ENCODE data around the gene C1orf105. TPM values are rescaled to one million over a fixed set of nuclear protein-coding genes. Genes with fewer than 3 reads are reported as not detected.

Gene C1orf105
- total and polyA plus RNA-seq, 2 donors from 2014 or later = not detected

DNA sequence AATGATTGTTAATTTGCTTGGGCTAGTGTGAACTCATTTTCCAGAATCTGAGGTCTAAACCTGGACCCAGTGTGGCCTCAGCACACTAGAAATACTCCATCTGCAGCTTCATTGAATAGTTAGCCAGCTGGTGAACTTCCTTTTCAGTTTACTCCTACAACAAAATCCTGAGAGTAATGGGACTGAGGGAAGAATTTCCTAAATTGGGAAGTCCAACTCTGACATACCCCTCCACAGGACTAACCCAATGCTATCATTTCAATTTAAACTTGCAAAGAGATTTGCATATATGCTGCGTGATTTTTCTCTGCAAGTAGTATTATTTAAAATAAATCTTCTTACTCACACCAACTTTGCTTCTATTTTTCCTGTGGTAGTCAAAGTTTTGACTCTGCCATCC lies 51.2 kb downstream of the C1orf105 start:
- intact Hi-C loops (cut with DNase I) = no loop called here
- TF ChIP-seq, protein P1, sequence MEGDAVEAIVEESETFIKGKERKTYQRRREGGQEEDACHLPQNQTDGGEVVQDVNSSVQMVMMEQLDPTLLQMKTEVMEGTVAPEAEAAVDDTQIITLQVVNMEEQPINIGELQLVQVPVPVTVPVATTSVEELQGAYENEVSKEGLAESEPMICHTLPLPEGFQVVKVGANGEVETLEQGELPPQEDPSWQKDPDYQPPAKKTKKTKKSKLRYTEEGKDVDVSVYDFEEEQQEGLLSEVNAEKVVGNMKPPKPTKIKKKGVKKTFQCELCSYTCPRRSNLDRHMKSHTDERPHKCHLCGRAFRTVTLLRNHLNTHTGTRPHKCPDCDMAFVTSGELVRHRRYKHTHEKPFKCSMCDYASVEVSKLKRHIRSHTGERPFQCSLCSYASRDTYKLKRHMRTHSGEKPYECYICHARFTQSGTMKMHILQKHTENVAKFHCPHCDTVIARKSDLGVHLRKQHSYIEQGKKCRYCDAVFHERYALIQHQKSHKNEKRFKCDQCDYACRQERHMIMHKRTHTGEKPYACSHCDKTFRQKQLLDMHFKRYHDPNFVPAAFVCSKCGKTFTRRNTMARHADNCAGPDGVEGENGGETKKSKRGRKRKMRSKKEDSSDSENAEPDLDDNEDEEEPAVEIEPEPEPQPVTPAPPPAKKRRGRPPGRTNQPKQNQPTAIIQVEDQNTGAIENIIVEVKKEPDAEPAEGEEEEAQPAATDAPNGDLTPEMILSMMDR (IDR thresholded peaks at IDR 0.05; ENCODE audit: borderline replicate concordance, extremely low read depth, insufficient read depth) = no peak
- Histone ChIP-seq H3K36me3 (ENCODE audit: control insufficient read depth in 2 of 3, insufficient read depth in 3 of 3, low read length in 3 of 3) (no peaks in the 10 kb centered on the region), H3K4me1 (ENCODE audit: control insufficient read depth in 2 of 3, insufficient read depth in 2 of 3, low read depth in 1 of 3, low read length in 3 of 3) (no peaks in the 10 kb centered on the region), H3K9ac (ENCODE audit: low read length in 3 of 3) (no peak overlapping the region), H3K27me3 (ENCODE audit: control insufficient read depth, insufficient read depth, low read length) (no peaks in the 10 kb centered on the region), H3K4me3 (ENCODE audit: low read length in 3 of 3) (no peak overlapping the region), H3K9me3 (ENCODE audit: control insufficient read depth in 2 of 3, insufficient read depth in 1 of 3, low read length in 3 of 3) (no peaks in the 10 kb centered on the region), H3K27ac (ENCODE audit: low read depth in 2 of 2, low read length in 2 of 2) (no peak overlapping the region)
- FAIRE-seq = no peak
- DNase-seq = no peak

DNA sequence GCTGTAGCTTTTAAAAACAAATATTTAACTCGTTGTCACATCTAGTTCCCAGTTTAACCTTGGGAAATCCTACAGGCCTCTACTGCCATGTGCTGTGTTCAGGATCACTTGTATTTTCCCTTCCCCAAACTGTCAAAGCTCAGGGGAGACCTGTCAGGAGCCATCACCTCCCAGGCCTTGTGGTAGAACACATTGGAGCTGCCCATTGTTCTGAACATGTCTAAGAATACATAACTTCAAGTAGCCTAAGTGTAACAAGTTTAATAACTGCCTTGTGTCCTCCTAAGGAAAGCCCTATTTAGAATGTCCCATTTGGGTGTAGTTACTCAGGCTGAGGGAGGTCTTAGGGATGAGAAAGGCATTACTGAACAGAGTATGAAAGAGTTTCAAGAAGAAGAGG lies 52.0 kb downstream of the C1orf105 start:
- Histone ChIP-seq H3K4me1 (ENCODE audit: control insufficient read depth in 2 of 3, insufficient read depth in 2 of 3, low read depth in 1 of 3, low read length in 3 of 3) (no peaks in the 10 kb centered on the region), H3K27me3 (ENCODE audit: control insufficient read depth, insufficient read depth, low read length) (no peaks in the 10 kb centered on the region)

DNA sequence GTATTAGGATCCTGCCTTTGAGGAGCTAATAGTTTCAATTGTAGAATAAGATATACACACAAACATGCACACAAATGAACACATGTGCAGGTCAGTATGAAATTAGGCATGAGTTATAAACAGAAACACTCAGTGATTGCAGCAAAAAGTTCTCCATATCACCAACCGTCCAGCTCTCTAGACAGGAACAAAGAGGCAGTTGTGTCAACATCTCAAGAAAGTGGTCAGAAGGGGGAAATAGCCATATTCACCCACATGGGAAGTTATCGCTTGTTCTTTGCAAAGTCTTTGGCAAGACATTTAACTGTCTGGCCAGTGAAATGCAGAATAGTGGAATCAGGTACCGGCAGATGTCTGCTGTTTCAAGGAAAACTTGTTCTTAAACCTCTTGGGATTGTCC lies 52.8 kb downstream of the C1orf105 start:
- H3K4me1 ChIP-seq (ENCODE audit: control insufficient read depth in 2 of 3, insufficient read depth in 2 of 3, low read depth in 1 of 3, low read length in 3 of 3) = no peaks in the 10 kb centered on the region
- no peaks in the 10 kb centered on the region for H3K36me3 ChIP-seq (ENCODE audit: control insufficient read depth in 2 of 3, insufficient read depth in 3 of 3, low read length in 3 of 3)
- no peak overlapping the region for H3K4me3 ChIP-seq (ENCODE audit: low read length in 3 of 3)
- no peaks in the 10 kb centered on the region for H3K9me3 ChIP-seq (ENCODE audit: control insufficient read depth in 2 of 3, insufficient read depth in 1 of 3, low read length in 3 of 3)
- intact Hi-C loops (cut with DNase I) = no loop called here
- H3K27ac ChIP-seq (ENCODE audit: low read depth in 2 of 2, low read length in 2 of 2) = no peak overlapping the region
- no peak overlapping the region for H3K9ac ChIP-seq (ENCODE audit: low read length in 3 of 3)
- TF ChIP-seq, protein P1 (IDR thresholded peaks at IDR 0.05; ENCODE audit: borderline replicate concordance, extremely low read depth, insufficient read depth) = no peak
- DNase-seq (no peak), FAIRE-seq (no peak)
- H3K27me3 ChIP-seq (ENCODE audit: control insufficient read depth, insufficient read depth, low read length) = no peaks in the 10 kb centered on the region

More for the DNA sequence above, 52.0 kb downstream of the C1orf105 start:
- FAIRE-seq (no peak), DNase-seq (no peak)
- H3K27ac ChIP-seq (ENCODE audit: low read depth in 2 of 2, low read length in 2 of 2) = no peak overlapping the region
- H3K4me3 ChIP-seq (ENCODE audit: low read length in 3 of 3) = no peak overlapping the region
- no peaks in the 10 kb centered on the region for H3K36me3 ChIP-seq (ENCODE audit: control insufficient read depth in 2 of 3, insufficient read depth in 3 of 3, low read length in 3 of 3)
- no peaks in the 10 kb centered on the region for H3K9me3 ChIP-seq (ENCODE audit: control insufficient read depth in 2 of 3, insufficient read depth in 1 of 3, low read length in 3 of 3)
- H3K9ac ChIP-seq (ENCODE audit: low read length in 3 of 3) = no peak overlapping the region
- TF ChIP-seq, protein P1 (IDR thresholded peaks at IDR 0.05; ENCODE audit: borderline replicate concordance, extremely low read depth, insufficient read depth) = no peak
- intact Hi-C loops (cut with DNase I) = no loop called here

GRCh38 chr1:172473842-172474241 lies 53.4 kb downstream of the C1orf105 start:
- FAIRE-seq (no peak), DNase-seq (no peak)
- Histone ChIP-seq H3K4me3 (ENCODE audit: low read length in 3 of 3) (no peak overlapping the region), H3K27me3 (ENCODE audit: control insufficient read depth, insufficient read depth, low read length) (no peaks in the 10 kb centered on the region), H3K27ac (ENCODE audit: low read depth in 2 of 2, low read length in 2 of 2) (no peak overlapping the region), H3K9me3 (ENCODE audit: control insufficient read depth in 2 of 3, insufficient read depth in 1 of 3, low read length in 3 of 3) (no peaks in the 10 kb centered on the region), H3K9ac (ENCODE audit: low read length in 3 of 3) (no peak overlapping the region), H3K4me1 (ENCODE audit: control insufficient read depth in 2 of 3, insufficient read depth in 2 of 3, low read depth in 1 of 3, low read length in 3 of 3) (no peaks in the 10 kb centered on the region), H3K36me3 (ENCODE audit: control insufficient read depth in 2 of 3, insufficient read depth in 3 of 3, low read length in 3 of 3) (no peaks in the 10 kb centered on the region)
- intact Hi-C loops (cut with DNase I) = no loop called here
- TF ChIP-seq, protein P1 (IDR thresholded peaks at IDR 0.05; ENCODE audit: borderline replicate concordance, extremely low read depth, insufficient read depth) = no peak
